Nephron (organoid): ENCODE data around the gene PYURF.

Source experiments
- H3K27ac Mint-ChIP-seq, 3 experiments: 2 replicates each; pipeline ENCODE4 v1.8.0; 2020; ENCODE audit warnings: mixed read lengths in 3 of 3, mild to moderate bottlenecking in 2 of 3, moderate library complexity in 1 of 3
- H3K27me3 Mint-ChIP-seq: 2 replicates; pipeline ENCODE4 v1.8.0; 2021; ENCODE audit warnings: low read depth, mild to moderate bottlenecking, moderate library complexity, mixed read lengths
- H3K36me3 Mint-ChIP-seq: 2 replicates; pipeline ENCODE4 v1.8.0; 2020; ENCODE audit warnings: low read depth, mixed read lengths
- H3K4me1 Mint-ChIP-seq: 2 replicates; pipeline ENCODE4 v1.8.0; 2020; ENCODE audit warnings: mixed read lengths
- H3K4me3 Mint-ChIP-seq, 3 experiments: 2 replicates each; pipeline ENCODE4 v1.8.0; 2020; ENCODE audit warnings: mild to moderate bottlenecking in 3 of 3, mixed read lengths in 3 of 3, moderate library complexity in 2 of 3
- H3K9me3 Mint-ChIP-seq: 2 replicates; pipeline ENCODE4 v1.8.0; 2020; ENCODE audit warnings: mixed read lengths
- TF ChIP-seq, protein P1 (sequence below), 3 experiments: fragments of 200-600 bp; sonication (generic); IDR thresholded peaks; one replicate each; pipeline ENCODE4 v1.5.0; 2021; ENCODE audit warnings: antibody characterized with exemption in 3 of 3; ENCODE audit not compliant: unreplicated experiment in 3 of 3

The PYURF gene

DNA sequence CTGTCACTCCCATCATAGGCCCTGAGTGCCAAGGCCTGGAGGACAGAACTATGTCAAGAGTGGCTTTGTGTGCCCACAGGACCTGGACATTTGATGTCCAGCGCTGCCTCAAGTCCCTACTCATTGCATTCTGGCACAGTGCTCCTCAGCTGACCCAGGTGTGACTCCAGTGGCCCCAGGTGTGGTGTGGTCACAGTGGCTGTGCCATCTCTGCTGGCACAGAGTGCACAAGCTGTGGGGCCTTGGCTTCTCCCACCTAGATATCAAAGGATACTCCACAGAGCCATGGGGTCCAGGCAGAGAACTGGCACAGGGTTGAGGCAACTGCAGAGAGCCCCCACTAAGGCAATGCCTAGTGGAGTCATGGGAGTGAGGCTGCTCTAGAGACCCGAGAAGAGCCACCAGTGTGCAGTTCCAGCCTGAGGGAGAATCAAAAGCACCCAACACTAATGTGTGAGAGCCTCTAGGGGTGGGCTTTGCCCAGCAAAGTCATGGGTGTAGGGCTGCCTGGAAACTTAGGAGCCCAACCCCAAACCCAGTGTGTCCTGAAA lies 25.6 kb downstream of the PYURF start:
- TF ChIP-seq, protein P1, sequence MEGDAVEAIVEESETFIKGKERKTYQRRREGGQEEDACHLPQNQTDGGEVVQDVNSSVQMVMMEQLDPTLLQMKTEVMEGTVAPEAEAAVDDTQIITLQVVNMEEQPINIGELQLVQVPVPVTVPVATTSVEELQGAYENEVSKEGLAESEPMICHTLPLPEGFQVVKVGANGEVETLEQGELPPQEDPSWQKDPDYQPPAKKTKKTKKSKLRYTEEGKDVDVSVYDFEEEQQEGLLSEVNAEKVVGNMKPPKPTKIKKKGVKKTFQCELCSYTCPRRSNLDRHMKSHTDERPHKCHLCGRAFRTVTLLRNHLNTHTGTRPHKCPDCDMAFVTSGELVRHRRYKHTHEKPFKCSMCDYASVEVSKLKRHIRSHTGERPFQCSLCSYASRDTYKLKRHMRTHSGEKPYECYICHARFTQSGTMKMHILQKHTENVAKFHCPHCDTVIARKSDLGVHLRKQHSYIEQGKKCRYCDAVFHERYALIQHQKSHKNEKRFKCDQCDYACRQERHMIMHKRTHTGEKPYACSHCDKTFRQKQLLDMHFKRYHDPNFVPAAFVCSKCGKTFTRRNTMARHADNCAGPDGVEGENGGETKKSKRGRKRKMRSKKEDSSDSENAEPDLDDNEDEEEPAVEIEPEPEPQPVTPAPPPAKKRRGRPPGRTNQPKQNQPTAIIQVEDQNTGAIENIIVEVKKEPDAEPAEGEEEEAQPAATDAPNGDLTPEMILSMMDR (IDR thresholded peaks at IDR 0.05; ENCODE audit: unreplicated experiment in 3 of 3), result no peak
- no peaks in the 10 kb centered on the region for H3K9me3 Mint-ChIP-seq
- H3K36me3 Mint-ChIP-seq, result no peaks in the 10 kb centered on the region
- H3K27ac Mint-ChIP-seq, result no peak overlapping the region
- H3K4me1 Mint-ChIP-seq, result no peaks in the 10 kb centered on the region
- H3K4me3 Mint-ChIP-seq, result no peak overlapping the region
- no peaks in the 10 kb centered on the region for H3K27me3 Mint-ChIP-seq

DNA sequence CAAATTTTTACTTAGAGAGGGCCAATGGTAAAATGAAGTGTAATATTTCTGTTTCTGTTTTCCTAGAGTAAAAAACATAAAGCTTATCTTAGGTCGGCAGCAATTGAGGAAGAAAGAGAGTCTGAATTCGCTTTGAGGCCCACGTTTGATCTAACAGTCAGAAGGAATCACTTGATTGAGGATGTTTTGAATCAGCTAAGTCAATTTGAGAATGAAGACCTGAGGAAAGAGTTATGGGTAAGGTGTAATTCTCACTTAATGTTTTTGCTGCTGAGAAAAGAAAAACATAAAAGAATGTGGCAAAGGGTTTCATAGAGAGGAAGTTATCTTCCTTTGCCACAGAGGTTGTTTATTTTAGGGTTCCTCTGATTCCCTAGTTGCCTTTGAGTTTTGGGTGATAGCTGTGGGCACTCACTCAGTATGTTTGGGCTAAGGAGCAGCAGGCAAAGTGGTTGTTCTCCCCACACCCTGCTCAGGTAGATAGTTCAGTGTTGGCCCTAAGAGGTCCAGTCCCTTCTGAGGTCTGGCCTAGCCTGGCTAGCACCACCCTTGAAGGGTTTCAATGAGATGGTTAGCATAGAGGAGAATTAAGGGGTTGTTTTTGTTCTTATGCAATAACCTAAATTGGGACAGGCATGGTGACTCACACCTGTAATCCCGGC lies 34.3 kb downstream of the PYURF start:
- TF ChIP-seq, protein P1 (IDR thresholded peaks at IDR 0.05; ENCODE audit: unreplicated experiment in 3 of 3), result no peak
- H3K4me1 Mint-ChIP-seq, result no peaks in the 10 kb centered on the region
- no peaks in the 10 kb centered on the region for H3K9me3 Mint-ChIP-seq
- H3K27ac Mint-ChIP-seq, result no peak overlapping the region
- no peaks in the 10 kb centered on the region for H3K27me3 Mint-ChIP-seq
- H3K36me3 Mint-ChIP-seq, result no peaks in the 10 kb centered on the region
- no peak overlapping the region for H3K4me3 Mint-ChIP-seq

DNA sequence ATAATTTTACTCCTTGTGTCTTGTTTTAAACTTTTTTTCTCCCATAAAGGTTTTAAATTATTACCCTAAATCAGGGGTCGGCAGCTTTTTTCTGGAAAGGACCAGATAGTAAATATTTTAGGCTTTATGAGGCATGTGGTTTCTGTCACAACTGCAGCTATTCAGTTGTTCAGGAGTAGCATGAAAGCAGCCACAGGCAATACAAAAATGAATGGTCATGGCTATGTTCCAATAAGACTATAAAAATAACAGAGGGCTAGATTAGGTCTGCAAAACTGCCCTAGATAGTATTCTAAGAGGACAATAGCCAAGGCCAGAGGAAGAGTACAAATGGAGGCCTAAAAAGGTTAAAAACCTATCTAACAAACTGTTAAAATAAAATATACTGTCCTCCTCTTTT lies 42.0 kb downstream of the PYURF start:
- Mint-ChIP-seq H3K4me3 (no peak overlapping the region), H3K9me3 (no peaks in the 10 kb centered on the region), H3K4me1 (no peaks in the 10 kb centered on the region), H3K27me3 (no peaks in the 10 kb centered on the region), H3K27ac (peak overlapping the region in 2 of 3 experiments; percentile 27 to 73), H3K36me3 (no peaks in the 10 kb centered on the region)
- TF ChIP-seq, protein P1 (IDR thresholded peaks at IDR 0.05; ENCODE audit: unreplicated experiment in 3 of 3), result no peak

DNA sequence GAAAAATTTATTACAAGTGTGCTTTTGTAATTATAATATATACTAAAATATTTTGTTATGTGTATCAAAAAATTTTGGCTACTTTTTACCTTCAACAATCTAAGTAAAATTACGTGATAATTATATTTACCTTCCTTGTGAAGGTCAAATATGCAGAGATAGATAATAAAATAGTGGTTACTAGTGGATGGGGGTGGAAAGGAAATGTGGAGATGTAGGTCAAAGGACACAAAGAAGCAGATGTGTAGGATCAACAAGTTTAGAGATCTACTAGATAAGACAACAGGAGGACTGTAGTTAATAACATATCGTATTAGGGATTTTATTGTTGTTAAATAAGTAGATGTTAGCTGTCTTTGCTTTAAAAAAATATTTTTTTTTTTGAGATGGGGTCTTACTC lies 45.3 kb downstream of the PYURF start:
- H3K36me3 Mint-ChIP-seq, result no peaks in the 10 kb centered on the region
- no peaks in the 10 kb centered on the region for H3K4me1 Mint-ChIP-seq
- H3K4me3 Mint-ChIP-seq, result no peak overlapping the region
- no peak overlapping the region for H3K27ac Mint-ChIP-seq
- H3K9me3 Mint-ChIP-seq, result no peaks in the 10 kb centered on the region
- no peaks in the 10 kb centered on the region for H3K27me3 Mint-ChIP-seq
- TF ChIP-seq, protein P1 (IDR thresholded peaks at IDR 0.05; ENCODE audit: unreplicated experiment in 3 of 3), result no peak

DNA sequence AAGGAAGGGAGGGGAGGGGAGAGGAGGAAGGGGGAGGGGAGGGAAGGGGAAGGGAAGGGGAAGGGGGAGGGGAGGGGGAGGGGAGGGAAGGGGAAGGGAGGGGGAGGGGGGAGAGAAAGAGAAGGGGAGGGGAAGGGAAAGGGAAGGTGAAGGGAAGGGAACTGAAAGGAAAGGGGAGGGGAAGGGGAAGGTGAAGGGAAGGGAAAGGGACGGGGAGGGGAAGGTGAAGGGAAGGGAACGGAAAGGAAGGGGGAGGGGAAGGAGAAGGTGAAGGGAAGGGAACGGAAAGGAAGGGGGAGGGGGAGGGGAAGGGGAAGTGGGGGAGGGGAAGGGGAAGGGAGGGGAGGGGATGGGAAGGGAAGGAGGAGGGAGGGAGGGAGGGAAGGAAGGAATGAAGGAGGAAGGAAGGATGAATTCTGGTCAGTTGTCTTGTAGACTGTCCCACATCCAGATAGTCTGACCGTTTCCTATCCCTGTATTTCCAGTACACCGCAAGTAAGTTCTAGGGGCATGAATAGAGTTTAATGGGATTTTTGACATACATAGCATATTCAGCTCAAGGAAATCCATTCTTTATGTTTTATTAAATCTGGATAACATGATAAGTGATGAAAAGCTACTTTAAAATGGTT lies 46.2 kb downstream of the PYURF start:
- Mint-ChIP-seq H3K36me3 (no peaks in the 10 kb centered on the region), H3K27ac (no peak overlapping the region), H3K4me1 (no peaks in the 10 kb centered on the region), H3K9me3 (no peaks in the 10 kb centered on the region), H3K27me3 (no peaks in the 10 kb centered on the region), H3K4me3 (no peak overlapping the region)
- TF ChIP-seq, protein P1 (IDR thresholded peaks at IDR 0.05; ENCODE audit: unreplicated experiment in 3 of 3), result no peak
